Ascending aorta (tissue), 2 donors: ENCODE data around the gene NUP93. TPM values are rescaled to one million over a fixed set of nuclear protein-coding genes. Genes with fewer than 3 reads are reported as not detected.
A peak's percentile ranks its signal among the peaks of the same experiment; 100 is the strongest.
"Not testable (repeated sequence)": the region's sequence is repeated elsewhere in the genome, so short reads cannot be mapped to it uniquely, and the experiment has no call there.

Experiments used
- DNase-seq, 2 donors: peaks; one replicate each; pipeline ENCODE4 v3.0.0-alpha.2; 2019; ENCODE audit warnings: low spot score in 2 of 2
- H3K27ac ChIP-seq, 2 donors: fragments of 200-600 bp; sonication (generic); one replicate each; pipeline ENCODE4 v1.5.1; 2016 to 2017; ENCODE audit warnings: mild to moderate bottlenecking in 1 of 2
- H3K27me3 ChIP-seq: fragments of 200-600 bp; sonication (generic); one replicate; pipeline ENCODE4 v1.5.1; 2017
- H3K36me3 ChIP-seq, 2 donors: fragments of 200-600 bp; sonication (generic); one replicate each; pipeline ENCODE4 v1.5.1; 2016
- H3K4me1 ChIP-seq, 2 donors: fragments of 200-600 bp; sonication (generic); one replicate each; pipeline ENCODE4 v1.5.1; 2016 to 2017; ENCODE audit warnings: mild to moderate bottlenecking in 1 of 2
- H3K4me3 ChIP-seq, 2 donors: fragments of 200-600 bp; sonication (generic); one replicate each; pipeline ENCODE4 v1.5.1; 2016 to 2017; ENCODE audit warnings: mild to moderate bottlenecking in 1 of 2
- H3K9me3 ChIP-seq, 2 donors: fragments of 200-600 bp; sonication (generic); one replicate each; pipeline ENCODE4 v1.5.1; 2016
- CTCF ChIP-seq, 3 experiments: fragments of 200-600 bp in 2 of 3; fragments of 450-650 bp in 1 of 3; sonication (generic) in 2 of 3; IDR thresholded peaks; one replicate each; pipeline ENCODE4 v1.5.1; 2016 to 2019; ENCODE audit warnings: antibody characterized with exemption in 3 of 3, mild to moderate bottlenecking in 1 of 3, moderate library complexity in 1 of 3
- intact Hi-C: fragments of 100-400 bp; cut with DNase I; formaldehyde crosslinking; loops from one replicate; pipeline ENCODE4 v1.15.1; 2023
- total RNA-seq: library from RNA; depleted of rRNA; stranded (reverse); fragments of >200 nt; gene quantifications from one replicate; pipeline ENCODE4 v1.1.0, GENCODE V29; 2016

Gene NUP93
- total RNA-seq, 1 donor from 2014 or later = 419 TPM

GRCh38 chr16:56788435-56788834 is 58.5 kb downstream of the NUP93 start:
- Histone ChIP-seq H3K9me3 (no peaks in the 10 kb centered on the region), H3K27me3 (no peaks in the 10 kb centered on the region), H3K27ac (no peak overlapping the region), H3K36me3 (no peaks in the 10 kb centered on the region), H3K4me1 (no peaks in the 10 kb centered on the region), H3K4me3 (no peak overlapping the region)
- intact Hi-C loops = no loop called here
- no peak for DNase-seq
- TF ChIP-seq CTCF (IDR thresholded peaks at IDR 0.05) = no peak

GRCh38 chr16:56789360-56789759 is 59.4 kb downstream of the NUP93 start:
- H3K4me1 ChIP-seq = no peaks in the 10 kb centered on the region
- no peak overlapping the region for H3K4me3 ChIP-seq
- TF ChIP-seq CTCF (IDR thresholded peaks at IDR 0.05) = peak in 2 of 3 experiments; percentile 22 to 52
- H3K27me3 ChIP-seq = no peaks in the 10 kb centered on the region
- intact Hi-C loops = loop anchor here (1.0 kb wide), 1 partner anchor 115 kb away; no protein-coding TSS in a partner anchor
- no peak for DNase-seq
- no peaks in the 10 kb centered on the region for H3K9me3 ChIP-seq
- H3K27ac ChIP-seq = no peak overlapping the region
- H3K36me3 ChIP-seq = no peaks in the 10 kb centered on the region

- intact Hi-C loops = no loop called here
- no peak for DNase-seq
- no peaks in the 10 kb centered on the region for H3K27me3 ChIP-seq
- no peak for TF ChIP-seq CTCF (IDR thresholded peaks at IDR 0.05)
- H3K36me3 ChIP-seq = no peaks in the 10 kb centered on the region
- no peak overlapping the region for H3K4me3 ChIP-seq
- no peaks in the 10 kb centered on the region for H3K9me3 ChIP-seq
- no peak overlapping the region for H3K27ac ChIP-seq
- H3K4me1 ChIP-seq = no peaks in the 10 kb centered on the region
Measured at GRCh38 chr16:56792967-56793366, 63.0 kb downstream of the NUP93 start.

- Histone ChIP-seq H3K9me3 (no peaks in the 10 kb centered on the region), H3K27ac (no peak overlapping the region), H3K27me3 (no peaks in the 10 kb centered on the region), H3K4me3 (no peak overlapping the region), H3K36me3 (peaks cover 0 to 3% of the 10 kb centered on the region in 2 donors), H3K4me1 (no peaks in the 10 kb centered on the region)
- peak in 1 of 3 experiments; percentile 7 for TF ChIP-seq CTCF (IDR thresholded peaks at IDR 0.05)
- intact Hi-C loops = no loop called here
- DNase-seq = no peak
Measured at GRCh38 chr16:56793492-56793891, 63.6 kb downstream of the NUP93 start.

GRCh38 chr16:56795011-56795410 is 65.1 kb downstream of the NUP93 start:
- Histone ChIP-seq H3K4me3 (no peak overlapping the region), H3K36me3 (peaks cover 0 to 4% of the 10 kb centered on the region in 2 donors), H3K9me3 (no peaks in the 10 kb centered on the region), H3K27ac (no peak overlapping the region), H3K4me1 (no peaks in the 10 kb centered on the region), H3K27me3 (no peaks in the 10 kb centered on the region)
- DNase-seq = no peak
- TF ChIP-seq CTCF (IDR thresholded peaks at IDR 0.05) = no peak
- intact Hi-C loops = no loop called here

- H3K4me3 ChIP-seq, H3K4me1 ChIP-seq, H3K27ac ChIP-seq, H3K36me3 ChIP-seq, H3K27me3 ChIP-seq, H3K9me3 ChIP-seq, intact Hi-C loops, DNase-seq: not testable (repeated sequence)
Measured at GRCh38 chr16:56797038-56797437, 67.1 kb downstream of the NUP93 start.
